GM21576 (cell line): ENCODE data around the gene SSBP3.
A peak's percentile ranks its signal among the peaks of the same experiment; 100 is the strongest.

ENCODE experiments used
- ATAC-seq: cut with Tn5 transposase; IDR thresholded peaks from one replicate; pipeline ENCODE4 v1.9.1; 2021; ENCODE audit warnings: mild to moderate bottlenecking, moderate library complexity; ENCODE audit not compliant: unreplicated experiment

The SSBP3 gene

GRCh38 chr1:54410359-54410758 is 4.2 kb upstream of the SSBP3 start:
- ATAC-seq = no peak

- ATAC-seq = peak; percentile 40
Measured at GRCh38 chr1:54409156-54410142, 3.3 kb upstream of the SSBP3 start.

- ATAC-seq = no peak
Measured at GRCh38 chr1:54408147-54409066, 2.2 kb upstream of the SSBP3 start.

GRCh38 chr1:54407404-54408146 is 1.4 kb upstream of the SSBP3 start:
- ATAC-seq = peak; percentile 24

- no peak for ATAC-seq
Measured at GRCh38 chr1:54407154-54407403, 885 bp upstream of the SSBP3 start.

GRCh38 chr1:54405898-54406293 is 298 bp downstream of the SSBP3 start:
- ATAC-seq = no peak

- no peak for ATAC-seq
Measured at GRCh38 chr1:54404939-54405897, 976 bp downstream of the SSBP3 start.

GRCh38 chr1:54404263-54404662 is 1.9 kb downstream of the SSBP3 start:
- ATAC-seq = no peak

GRCh38 chr1:54403808-54404261 is 2.4 kb downstream of the SSBP3 start:
- ATAC-seq = no peak

- no peak for ATAC-seq
Measured at GRCh38 chr1:54403405-54403804, 2.8 kb downstream of the SSBP3 start.

- no peak for ATAC-seq
Measured at GRCh38 chr1:54402896-54403295, 3.3 kb downstream of the SSBP3 start.

- no peak for ATAC-seq
Measured at GRCh38 chr1:54401799-54402198, 4.4 kb downstream of the SSBP3 start.

GRCh38 chr1:54400329-54400728 is 5.9 kb downstream of the SSBP3 start:
- ATAC-seq = no peak

GRCh38 chr1:54399765-54400164 is 6.4 kb downstream of the SSBP3 start:
- ATAC-seq = no peak

GRCh38 chr1:54398963-54399528 is 7.1 kb downstream of the SSBP3 start:
- no peak for ATAC-seq

- ATAC-seq = no peak
Measured at GRCh38 chr1:54397980-54398379, 8.2 kb downstream of the SSBP3 start.

GRCh38 chr1:54397090-54397591 is 9.1 kb downstream of the SSBP3 start:
- no peak for ATAC-seq

- no peak for ATAC-seq
Measured at GRCh38 chr1:54396261-54396933, 9.8 kb downstream of the SSBP3 start.
